GM19468 (cell line): Measurements from ENCODE around the gene RNPEPL1.

Experiments
- ATAC-seq: cut with Tn5 transposase; IDR thresholded peaks from one replicate; pipeline ENCODE4 v1.9.1; 2021; ENCODE audit warnings: mild to moderate bottlenecking, moderate library complexity, moderate number of reproducible peaks; ENCODE audit not compliant: unreplicated experiment; ENCODE audit errors: extremely low read depth

RNPEPL1 gene

DNA sequence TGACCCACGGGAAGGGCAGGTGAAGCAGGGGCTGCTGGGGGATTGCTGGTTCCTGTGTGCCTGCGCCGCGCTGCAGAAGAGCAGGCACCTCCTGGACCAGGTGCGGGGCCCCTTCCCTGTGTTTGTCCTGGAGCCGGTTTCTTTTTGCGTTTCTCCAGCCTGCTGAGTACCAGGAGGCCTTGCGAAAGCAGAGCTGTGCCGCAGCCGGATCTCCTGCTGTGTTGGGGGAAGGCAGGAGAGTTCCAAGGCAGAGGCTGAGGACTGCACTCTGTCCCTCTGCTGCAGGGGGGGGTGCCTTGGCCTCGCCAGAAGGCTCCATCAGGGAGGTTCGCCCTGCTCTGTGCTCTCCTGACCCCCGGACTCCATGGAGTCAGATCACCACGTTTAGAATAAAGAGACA, 21.1 kb downstream of the RNPEPL1 start:
- no peak for ATAC-seq

GRCh38 chr2:240589850-240590525, 21.7 kb downstream of the RNPEPL1 start:
- ATAC-seq: no peak

- ATAC-seq: no peak
Observed at GRCh38 chr2:240590681-240591111, 22.4 kb downstream of the RNPEPL1 start.

DNA sequence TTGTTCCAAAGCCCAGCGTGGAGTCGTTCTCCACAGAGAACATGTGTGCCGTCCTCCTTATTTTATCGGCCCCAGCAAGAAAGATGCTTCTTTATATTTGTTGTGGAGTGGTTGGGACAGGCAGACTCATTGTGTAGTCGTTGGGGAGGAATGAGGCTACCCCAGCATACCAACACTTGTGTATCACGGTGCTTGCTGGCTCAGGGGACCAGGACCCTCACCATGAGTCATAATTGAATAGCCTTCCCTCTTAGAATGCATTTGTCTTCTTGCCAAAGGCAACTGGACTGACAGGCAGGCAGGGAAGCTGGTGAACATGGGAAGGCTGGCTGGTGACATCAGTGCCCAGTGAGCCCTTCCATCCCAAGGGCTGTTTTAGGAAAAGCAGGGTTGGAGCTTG, 22.9 kb downstream of the RNPEPL1 start:
- no peak for ATAC-seq

- no peak for ATAC-seq
Observed at GRCh38 chr2:240591784-240592183, 23.5 kb downstream of the RNPEPL1 start.

- no peak for ATAC-seq
Observed at GRCh38 chr2:240593026-240593702, 24.9 kb downstream of the RNPEPL1 start.

DNA sequence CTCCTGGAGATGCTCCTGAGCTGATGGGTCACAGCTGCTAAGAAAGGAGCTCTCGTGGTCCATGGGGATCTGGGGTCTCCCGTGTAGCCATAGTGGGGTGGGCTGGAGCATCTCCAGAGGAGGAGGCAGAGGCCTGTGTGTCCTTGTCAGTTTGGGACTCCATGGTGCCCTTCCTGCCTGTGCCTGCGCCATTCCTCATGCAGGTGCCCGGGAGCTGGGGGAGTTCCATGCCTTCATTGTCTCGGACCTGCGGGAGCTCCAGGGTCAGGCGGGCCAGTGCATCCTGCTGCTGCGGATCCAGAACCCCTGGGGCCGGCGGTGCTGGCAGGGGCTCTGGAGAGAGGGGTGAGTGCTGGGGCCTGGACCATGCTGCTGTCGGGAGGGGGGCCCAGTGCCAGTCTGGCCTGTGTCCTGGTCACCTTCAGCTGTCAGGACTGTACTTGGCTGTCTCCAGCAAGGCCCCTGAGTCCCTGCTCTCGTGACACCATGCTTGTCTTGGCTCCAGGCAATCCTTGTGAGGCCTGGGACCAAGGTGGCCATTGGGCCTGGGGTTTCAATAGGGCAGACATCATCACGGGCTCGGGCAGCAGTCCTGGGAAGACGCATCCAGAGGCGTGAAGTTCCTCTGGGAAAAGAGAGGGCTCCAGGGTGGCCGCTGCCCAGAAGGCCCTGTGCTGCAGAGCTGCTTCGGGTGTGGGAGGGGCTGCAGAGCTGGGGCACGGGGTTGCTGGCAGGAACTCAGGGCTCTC, 25.6 kb downstream of the RNPEPL1 start:
- no peak for ATAC-seq

GRCh38 chr2:240594511-240595380, 26.5 kb downstream of the RNPEPL1 start:
- ATAC-seq: no peak

GRCh38 chr2:240595381-240596079, 27.2 kb downstream of the RNPEPL1 start:
- no peak for ATAC-seq

- no peak for ATAC-seq
Observed at GRCh38 chr2:240596080-240596460, 27.8 kb downstream of the RNPEPL1 start.

DNA sequence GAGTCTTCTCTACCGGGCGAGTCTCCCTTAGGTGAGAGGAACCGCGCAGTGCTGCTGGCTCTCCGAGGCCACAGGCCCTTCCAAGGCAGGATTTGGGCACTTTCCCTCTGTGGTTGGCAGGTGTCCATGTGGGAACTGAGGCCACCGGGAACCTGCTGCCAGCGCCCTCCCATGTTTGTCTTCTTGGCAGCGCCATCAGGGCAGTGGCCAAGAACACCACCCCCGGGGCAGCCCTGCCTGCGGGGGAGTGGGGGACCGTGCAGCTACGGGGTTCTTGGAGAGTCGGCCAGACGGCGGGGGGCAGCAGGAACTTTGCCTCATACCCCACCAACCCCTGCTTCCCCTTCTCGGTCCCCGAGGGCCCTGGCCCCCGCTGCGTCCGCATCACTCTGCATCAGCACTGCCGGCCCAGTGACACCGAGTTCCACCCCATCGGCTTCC, 28.2 kb downstream of the RNPEPL1 start:
- no peak for ATAC-seq

- no peak for ATAC-seq
Observed at GRCh38 chr2:240597054-240597418, 28.8 kb downstream of the RNPEPL1 start.

GRCh38 chr2:240597419-240598181, 29.3 kb downstream of the RNPEPL1 start:
- no peak for ATAC-seq

DNA sequence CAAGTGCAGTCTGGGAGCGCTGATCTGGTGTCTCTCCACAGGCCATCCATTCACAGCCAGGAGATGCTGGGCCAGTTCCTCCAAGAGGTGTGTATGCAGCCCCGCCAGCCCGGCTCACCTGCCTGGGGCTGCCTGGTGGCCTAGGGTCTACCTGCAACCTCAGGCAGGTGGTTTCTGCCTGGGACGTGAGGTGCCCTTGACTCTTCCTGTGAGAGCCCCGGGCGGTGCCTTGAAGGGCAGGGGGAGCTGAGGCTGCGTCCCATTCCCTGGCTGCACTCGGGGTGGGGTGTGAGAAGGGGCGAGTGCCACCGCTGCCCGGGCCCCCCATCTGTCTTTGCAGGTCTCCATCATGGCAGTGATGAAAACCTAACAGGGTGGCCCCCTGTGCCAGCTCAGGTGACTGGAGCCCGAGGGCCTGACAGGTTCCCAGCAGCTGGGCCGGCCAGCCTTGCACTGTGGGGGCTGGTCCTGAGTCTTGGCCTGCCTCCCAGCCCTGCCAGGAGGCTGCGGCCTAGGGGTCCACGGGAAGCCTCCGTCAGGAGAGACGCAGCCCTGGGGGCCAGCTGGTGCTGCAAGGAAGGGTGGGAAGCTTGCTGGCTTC, 30.1 kb downstream of the RNPEPL1 start:
- ATAC-seq: no peak

GRCh38 chr2:240599141-240599583, 30.9 kb downstream of the RNPEPL1 start:
- no peak for ATAC-seq

- ATAC-seq: no peak
Observed at GRCh38 chr2:240600451-240600961, 32.2 kb downstream of the RNPEPL1 start.

DNA sequence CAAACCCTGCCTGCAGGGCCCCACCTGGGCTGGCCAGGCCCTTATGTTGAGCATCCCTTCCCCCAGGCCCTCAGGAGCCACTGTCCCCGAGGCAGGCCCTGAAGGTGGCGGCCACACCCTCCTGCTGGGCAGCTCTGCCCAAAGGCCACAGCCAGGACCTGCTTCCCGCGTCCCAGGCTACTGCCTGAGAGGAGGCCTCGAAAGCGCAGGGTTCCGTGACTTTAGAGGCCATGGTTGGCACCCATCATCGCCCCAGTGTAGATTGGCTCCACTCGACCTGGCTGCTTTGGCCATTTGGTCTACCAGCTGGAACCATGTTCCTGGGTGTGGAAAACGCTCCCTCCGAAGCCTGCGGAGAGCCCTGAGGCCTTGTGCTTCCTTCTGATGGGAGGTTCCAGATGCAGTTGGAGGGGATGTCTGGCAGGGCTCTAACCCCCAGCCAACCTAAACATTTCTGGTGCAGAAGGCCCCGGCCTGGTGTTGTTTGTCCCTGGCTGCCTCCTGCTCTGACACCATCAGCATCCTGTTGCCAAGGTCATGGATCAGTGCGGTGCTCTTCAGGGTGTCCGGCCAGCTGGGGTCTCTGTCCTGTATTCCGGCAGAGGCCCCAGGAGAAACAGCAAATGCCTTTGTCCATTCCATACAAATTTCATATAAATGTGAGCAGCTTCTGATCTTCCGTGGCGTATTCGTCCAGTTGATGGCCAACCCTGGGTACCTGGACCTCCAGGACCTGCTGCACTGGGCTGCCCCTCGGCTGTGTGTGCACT, 33.0 kb downstream of the RNPEPL1 start:
- no peak for ATAC-seq

GRCh38 chr2:240601831-240602160, 33.5 kb downstream of the RNPEPL1 start:
- ATAC-seq: no peak
